Suprapubic skin (tissue), 3 donors: ENCODE measurements around the gene HES6.

Source experiments
- CTCF ChIP-seq, 2 donors: fragments of 200-600 bp in 1 of 2; fragments of 450-650 bp in 1 of 2; sonication (generic) in 1 of 2; IDR thresholded peaks; one replicate each; pipeline ENCODE4 v1.5.1; 2016 to 2019; ENCODE audit warnings: antibody characterized with exemption in 2 of 2, mild to moderate bottlenecking in 1 of 2, moderate library complexity in 1 of 2
- EP300 ChIP-seq: sonication (generic); formaldehyde crosslinking; IDR thresholded peaks from one replicate; pipeline ENCODE4 v1.6.1; 2017; ENCODE audit warnings: antibody characterized with exemption

GRCh38 chr2:238231251-238231793 lies 8.5 kb downstream of the HES6 start:
- TF ChIP-seq CTCF (IDR thresholded peaks at IDR 0.05) (no peak), EP300 (no peak)
